GM18526 (cell line): Measurements from ENCODE around the gene TMEM132D.

ENCODE experiments used
- POLR2A ChIP-seq: IDR thresholded peaks from 3 replicates; pipeline ENCODE4 v1.6.1; 2011; ENCODE audit not compliant: insufficient read length; ENCODE audit errors: extremely low read depth

The TMEM132D gene

DNA sequence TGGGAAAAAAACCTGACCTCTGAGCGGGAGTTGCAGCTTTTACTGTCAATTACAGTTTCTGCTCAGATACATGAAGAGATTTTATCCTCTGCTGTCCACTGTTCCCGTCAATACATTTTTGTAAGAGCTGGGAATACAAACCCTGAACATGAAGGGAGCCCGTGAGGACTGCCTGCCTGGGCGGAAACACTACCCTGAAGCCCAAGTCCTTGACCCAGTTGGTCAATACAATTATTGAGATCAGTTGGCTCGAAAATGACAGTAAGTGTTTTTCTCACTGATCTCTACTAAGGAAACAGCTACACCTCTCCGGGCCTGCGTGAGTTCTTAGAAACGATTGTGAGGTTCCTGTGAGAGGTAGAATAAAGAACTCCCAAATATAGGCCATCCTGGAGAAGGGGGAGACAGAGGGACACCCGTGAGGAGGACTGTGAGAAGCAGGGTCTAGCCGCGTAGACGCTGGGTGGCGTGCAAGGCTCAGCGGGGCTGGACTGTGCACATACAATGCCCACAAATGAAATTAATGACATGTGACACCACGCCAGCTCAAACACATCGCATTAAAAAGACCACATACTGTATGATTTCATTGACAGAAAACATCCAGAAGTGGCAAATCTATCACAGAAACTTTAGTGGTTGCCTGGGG is 509.5 kb downstream of the TMEM132D start:
- no peak for TF ChIP-seq POLR2A

GRCh38 chr12:129393357-129393937 is 510.4 kb downstream of the TMEM132D start:
- TF ChIP-seq POLR2A = no peak

DNA sequence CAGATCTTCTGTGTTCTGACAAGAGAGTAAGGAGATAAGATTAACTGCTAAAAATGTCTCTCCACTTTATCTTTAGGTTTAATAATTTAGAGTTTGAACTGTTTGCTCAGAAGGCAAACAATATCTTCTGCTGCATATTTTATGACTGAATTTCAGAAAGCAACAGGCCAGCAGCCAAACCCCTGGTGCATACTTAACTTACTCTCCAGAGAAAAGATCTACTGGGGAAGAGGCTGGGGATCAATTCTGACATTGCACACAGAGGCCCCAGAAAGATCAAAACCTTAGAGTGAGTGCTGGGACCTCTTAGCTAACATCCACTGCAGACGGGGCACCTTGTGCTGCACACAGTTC is 518.2 kb downstream of the TMEM132D start:
- no peak for TF ChIP-seq POLR2A

GRCh38 chr12:129383956-129384355 is 519.9 kb downstream of the TMEM132D start:
- no peak for TF ChIP-seq POLR2A

GRCh38 chr12:129381715-129382114 is 522.1 kb downstream of the TMEM132D start:
- TF ChIP-seq POLR2A = no peak

DNA sequence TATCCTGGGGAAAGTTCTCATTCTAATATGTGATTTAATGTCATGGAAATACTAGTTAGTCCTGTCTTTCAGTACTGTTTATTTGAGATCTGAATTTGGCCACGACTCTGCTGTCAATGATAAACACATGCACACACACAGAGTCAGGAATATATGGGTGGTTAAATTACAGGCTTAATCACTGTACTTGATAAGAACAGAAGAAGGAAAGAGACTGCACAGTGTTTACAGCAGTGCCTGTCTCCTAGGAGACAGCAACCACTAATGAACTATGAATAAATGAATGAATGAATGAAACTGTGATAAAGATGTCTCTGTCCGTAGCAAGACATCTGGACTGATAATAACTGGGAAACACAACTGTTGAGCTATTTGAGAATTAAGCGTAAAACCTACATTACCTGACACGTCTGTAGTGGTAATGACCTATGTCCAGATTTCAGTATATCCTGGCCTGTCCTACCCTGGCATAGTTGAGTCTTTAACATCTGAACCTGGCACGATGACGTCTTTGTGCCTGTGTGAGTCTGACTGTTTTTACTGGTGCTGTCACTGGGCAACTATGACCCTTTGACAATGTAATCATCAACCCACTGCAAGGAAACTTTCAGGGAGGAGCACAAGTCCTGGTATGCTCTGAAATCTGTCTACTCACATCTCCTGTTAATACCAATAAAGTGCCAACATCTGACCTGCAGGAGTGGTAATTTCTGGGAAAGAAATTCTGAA is 524.6 kb downstream of the TMEM132D start:
- TF ChIP-seq POLR2A = no peak

DNA sequence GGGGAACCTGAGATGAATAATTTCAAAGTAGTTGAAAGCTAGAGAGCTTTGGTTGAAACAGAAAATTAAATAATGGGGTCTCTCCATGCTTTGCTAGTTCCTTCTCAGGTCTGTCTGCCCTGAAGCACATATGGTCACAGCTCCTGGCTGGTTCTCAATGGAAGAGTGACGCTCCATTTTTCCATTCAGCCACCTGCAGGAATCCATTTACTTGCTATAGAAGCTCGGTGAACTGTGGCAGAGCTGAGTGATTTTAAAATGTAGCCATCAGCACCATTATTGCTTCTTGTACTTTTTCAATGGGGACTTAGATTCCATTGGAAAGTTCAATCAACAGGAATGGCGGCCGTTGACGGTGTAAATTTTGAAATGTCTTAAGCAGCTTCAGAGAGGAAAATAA is 525.3 kb downstream of the TMEM132D start:
- TF ChIP-seq POLR2A = no peak

GRCh38 chr12:129373746-129374145 is 530.1 kb downstream of the TMEM132D start:
- no peak for TF ChIP-seq POLR2A

- no peak for TF ChIP-seq POLR2A
Observed at GRCh38 chr12:129372876-129373275, 530.9 kb downstream of the TMEM132D start.

DNA sequence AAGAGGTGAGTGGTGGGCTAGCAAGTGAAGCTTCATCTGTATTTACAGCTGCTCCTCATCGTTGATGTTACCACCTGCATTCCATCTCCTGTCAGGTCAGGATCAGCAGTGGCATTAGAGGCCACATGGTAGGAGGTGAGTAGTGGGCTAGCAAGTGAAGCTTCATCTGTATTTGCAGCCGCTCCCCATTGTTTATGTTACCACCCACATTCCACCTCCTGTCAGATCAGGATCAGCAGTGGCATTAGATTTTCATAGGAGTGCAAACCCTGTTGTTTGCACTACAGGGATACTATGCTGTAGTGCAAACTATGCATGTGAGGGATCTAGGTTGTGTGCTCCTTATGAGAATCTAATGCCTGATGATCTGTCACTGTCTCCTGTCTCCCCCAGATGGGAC is 531.5 kb downstream of the TMEM132D start:
- no peak for TF ChIP-seq POLR2A

GRCh38 chr12:129371268-129371667 is 532.6 kb downstream of the TMEM132D start:
- TF ChIP-seq POLR2A = no peak

DNA sequence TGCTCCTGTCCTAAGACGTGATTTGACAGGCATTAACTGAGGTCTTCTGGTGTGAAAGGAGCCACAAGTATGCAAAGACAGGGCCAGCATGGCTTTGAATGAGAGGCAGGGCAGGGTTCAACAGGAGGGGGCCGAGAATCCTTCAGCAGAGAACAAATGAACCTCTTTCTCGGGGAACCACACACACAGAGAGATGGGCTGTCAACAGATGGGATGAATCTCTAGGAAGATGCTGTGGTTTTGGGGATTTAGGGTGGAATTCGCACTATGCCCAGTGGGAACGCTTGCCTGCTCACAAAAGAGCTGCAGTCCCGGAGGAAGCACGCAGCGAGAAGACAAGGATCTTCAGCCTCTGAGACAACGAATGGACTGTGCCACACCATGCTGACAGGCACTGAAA is 537.2 kb downstream of the TMEM132D start:
- no peak for TF ChIP-seq POLR2A

DNA sequence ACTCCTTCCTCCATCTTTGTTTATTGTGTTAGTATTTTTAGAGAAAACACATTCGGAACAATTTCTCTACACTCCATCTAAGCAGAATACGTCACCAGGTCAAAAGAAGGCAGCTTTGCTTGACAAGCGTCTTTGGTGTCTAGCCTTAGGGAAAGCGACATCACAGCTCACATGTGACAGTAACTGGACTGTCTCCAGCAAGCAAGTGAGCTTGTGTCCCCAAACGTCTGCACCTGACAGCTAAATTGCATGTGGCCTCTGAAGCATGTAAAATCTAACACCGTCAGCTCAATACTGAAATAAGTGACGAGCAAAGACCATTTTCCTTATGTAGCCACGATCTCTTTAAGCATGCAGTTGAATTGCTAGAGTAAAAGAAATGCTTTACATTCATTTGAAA is 540.8 kb downstream of the TMEM132D start:
- TF ChIP-seq POLR2A = no peak

- no peak for TF ChIP-seq POLR2A
Observed at GRCh38 chr12:129357233-129357632, 546.6 kb downstream of the TMEM132D start.

DNA sequence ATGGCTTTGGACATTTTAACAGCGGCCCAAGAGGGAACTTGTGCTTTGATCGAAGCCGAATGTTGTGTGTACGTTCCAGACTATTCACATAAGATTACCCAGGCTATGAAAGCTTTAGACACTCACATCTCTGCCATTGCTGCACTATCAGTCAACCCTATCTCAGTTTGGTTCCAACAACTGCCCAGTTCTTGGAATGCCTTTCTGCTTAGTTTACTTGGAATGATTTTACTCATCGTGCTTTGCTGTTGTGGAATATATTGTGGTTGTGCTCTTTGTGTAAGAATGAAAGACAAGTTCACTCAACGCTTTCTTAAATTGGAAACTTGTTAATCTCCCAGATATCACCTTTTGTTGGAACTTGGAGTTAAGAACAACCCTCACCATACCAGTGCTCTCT is 552.3 kb downstream of the TMEM132D start:
- no peak for TF ChIP-seq POLR2A

DNA sequence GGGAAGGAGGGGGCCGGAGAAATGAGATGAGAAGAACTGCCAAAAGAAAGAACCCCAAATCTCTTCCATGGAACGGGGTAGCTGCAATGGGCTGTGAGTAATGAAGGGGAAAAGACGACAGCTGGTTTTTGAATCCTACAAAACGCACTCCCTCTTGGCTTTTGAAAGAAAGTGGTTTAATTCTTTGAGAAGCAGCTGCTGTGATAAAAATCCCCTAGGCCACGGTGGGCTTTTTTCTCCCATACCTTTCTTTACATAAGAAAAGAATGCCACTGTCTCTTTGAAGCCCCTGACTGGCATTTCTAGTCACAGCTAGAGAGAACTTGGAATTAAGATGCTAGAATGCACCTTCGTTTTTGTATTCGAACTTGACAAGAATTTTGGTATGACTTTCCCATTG is 564.5 kb downstream of the TMEM132D start:
- no peak for TF ChIP-seq POLR2A
